Neural progenitor cell (in vitro differentiated cells): ENCODE measurements around the gene EML2.
"Not testable (repeated sequence)": the region's sequence is repeated elsewhere in the genome, so short reads cannot be mapped to it uniquely, and the experiment has no call there.

Experiments
- EZH2 ChIP-seq: fragments of 200-600 bp; sonication (generic); IDR thresholded peaks from 2 replicates; pipeline ENCODE4 v1.6.1; 2017; ENCODE audit warnings: antibody characterized with exemption, mild to moderate bottlenecking, moderate library complexity
- EZH2phosphoT487 ChIP-seq: fragments of 200-600 bp; sonication (generic); IDR thresholded peaks from 2 replicates; pipeline ENCODE4 v1.6.1; 2017; ENCODE audit warnings: antibody characterized with exemption
- TF ChIP-seq, protein P1 (sequence below): fragments of 200-600 bp; sonication (generic); IDR thresholded peaks from 2 replicates; pipeline ENCODE4 v1.5.1; 2017; ENCODE audit warnings: antibody characterized with exemption, mild to moderate bottlenecking

- TF ChIP-seq, protein P1, sequence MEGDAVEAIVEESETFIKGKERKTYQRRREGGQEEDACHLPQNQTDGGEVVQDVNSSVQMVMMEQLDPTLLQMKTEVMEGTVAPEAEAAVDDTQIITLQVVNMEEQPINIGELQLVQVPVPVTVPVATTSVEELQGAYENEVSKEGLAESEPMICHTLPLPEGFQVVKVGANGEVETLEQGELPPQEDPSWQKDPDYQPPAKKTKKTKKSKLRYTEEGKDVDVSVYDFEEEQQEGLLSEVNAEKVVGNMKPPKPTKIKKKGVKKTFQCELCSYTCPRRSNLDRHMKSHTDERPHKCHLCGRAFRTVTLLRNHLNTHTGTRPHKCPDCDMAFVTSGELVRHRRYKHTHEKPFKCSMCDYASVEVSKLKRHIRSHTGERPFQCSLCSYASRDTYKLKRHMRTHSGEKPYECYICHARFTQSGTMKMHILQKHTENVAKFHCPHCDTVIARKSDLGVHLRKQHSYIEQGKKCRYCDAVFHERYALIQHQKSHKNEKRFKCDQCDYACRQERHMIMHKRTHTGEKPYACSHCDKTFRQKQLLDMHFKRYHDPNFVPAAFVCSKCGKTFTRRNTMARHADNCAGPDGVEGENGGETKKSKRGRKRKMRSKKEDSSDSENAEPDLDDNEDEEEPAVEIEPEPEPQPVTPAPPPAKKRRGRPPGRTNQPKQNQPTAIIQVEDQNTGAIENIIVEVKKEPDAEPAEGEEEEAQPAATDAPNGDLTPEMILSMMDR: not testable (repeated sequence)
- not testable (repeated sequence) for TF ChIP-seq EZH2, EZH2phosphoT487
Measured at GRCh38 chr19:45615056-45615455, 24.1 kb downstream of the EML2 start.
